ENCODE data around the gene PNMA6E. TPM values are rescaled to one million over a fixed set of nuclear protein-coding genes. Genes with fewer than 3 reads are reported as not detected.
A peak's percentile ranks its signal among the peaks of the same experiment; 100 is the strongest.

PNMA6E gene
- total and polyA plus RNA-seq, 9 of the 15 experiments (the other 6 are each of a cell fraction or from before 2014, with no cell fraction given), result 0.03 TPM; not detected in 8

DNA sequence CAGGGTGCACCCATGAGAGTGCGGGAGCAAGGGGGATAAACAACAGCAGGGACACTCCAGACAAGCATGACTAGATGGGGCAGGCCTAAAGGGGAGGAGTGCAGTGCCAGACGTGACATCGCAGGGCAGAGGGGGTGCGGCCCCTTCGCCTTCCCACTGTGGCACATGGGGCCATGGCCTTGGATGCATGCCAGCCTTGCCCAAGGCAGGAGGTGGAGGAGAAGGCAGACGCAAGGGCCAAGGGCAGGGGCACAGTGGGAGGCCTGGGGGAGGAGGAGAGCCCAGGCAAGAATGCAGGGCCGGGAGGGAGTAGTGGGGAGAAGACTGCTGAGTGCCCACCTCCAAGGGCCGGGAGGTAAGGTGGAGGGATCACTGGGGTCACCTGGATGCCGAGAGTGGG lies 21.6 kb downstream of the PNMA6E start (continued):
- TF ChIP-seq ZNF512 (tag; IDR thresholded peaks at IDR 0.05) (no peak), CHD1 (IDR thresholded peaks at IDR 0.05; ENCODE audit: low read length) (no peak), TEAD2 (tag; IDR thresholded peaks at IDR 0.05) (no peak), ZFX (CRISPR knock-in tag; IDR thresholded peaks at IDR 0.05) (no peak), POLR2H (tag; IDR thresholded peaks at IDR 0.05; ENCODE audit: low read depth) (no peak), TCF3 (CRISPR knock-in tag; IDR thresholded peaks at IDR 0.05) (no peak)
- TF ChIP-seq, protein P1, sequence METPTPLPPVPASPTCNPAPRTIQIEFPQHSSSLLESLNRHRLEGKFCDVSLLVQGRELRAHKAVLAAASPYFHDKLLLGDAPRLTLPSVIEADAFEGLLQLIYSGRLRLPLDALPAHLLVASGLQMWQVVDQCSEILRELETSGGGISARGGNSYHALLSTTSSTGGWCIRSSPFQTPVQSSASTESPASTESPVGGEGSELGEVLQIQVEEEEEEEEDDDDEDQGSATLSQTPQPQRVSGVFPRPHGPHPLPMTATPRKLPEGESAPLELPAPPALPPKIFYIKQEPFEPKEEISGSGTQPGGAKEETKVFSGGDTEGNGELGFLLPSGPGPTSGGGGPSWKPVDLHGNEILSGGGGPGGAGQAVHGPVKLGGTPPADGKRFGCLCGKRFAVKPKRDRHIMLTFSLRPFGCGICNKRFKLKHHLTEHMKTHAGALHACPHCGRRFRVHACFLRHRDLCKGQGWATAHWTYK (CRISPR knock-in tag; IDR thresholded peaks at IDR 0.05), result no peak

DNA sequence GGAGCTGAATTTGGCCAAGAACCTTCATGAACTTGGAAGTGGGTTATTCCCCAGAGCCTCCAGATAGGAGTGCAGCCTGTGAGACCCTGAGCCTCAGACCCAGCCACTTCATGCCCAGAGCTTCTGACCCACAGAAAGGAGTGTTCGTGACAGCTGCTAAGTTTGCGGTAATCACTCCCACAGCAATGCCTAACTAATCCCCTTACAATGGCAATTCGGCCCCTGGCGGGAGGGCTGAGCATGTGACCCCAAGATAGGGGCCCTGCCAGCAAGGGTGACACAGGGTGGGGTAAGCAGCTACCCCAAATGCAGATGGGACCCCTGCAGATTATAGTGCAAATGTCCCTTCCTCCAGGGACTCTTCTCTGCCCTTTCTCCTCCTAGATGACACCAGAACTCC lies 22.5 kb downstream of the PNMA6E start:
- ChIA-PET POLR2A (no interaction called here), CTCF (ENCODE audit: low intra/inter-chr PET ratio) (no interaction called here)
- intact Hi-C loops (cut with micrococcal nuclease), result no loop called here
- Histone ChIP-seq H3K4me1 (replicated peaks in 1 of 2; ENCODE audit: control insufficient read depth in 2 of 2, insufficient read depth in 2 of 2, low read length in 2 of 2) (peaks cover 33% of the 10 kb centered on the region in 2 experiments), H3K79me2 (ENCODE audit: control insufficient read depth, insufficient read depth, low read length) (no peaks in the 10 kb centered on the region), H3K4me3 (no peak overlapping the region), H3K9me3 (replicated peaks; ENCODE audit: control insufficient read depth, insufficient read depth, low read depth, low read length) (peaks cover 6% of the 10 kb centered on the region; the same call in 1 of the 2 replicates), H3K27me3 (ENCODE audit: control insufficient read depth in 2 of 2, insufficient read depth in 2 of 2, low read length in 2 of 2) (no peaks in the 10 kb centered on the region; a peak in 1 of 5 replicates), H3K36me3 (ENCODE audit: control insufficient read depth, insufficient read depth, low read length) (no peaks in the 10 kb centered on the region), H3K27ac (ENCODE audit: extremely low read depth, low read depth, low read length) (no peak overlapping the region), H3K4me2 (ENCODE audit: insufficient read depth, low read length) (no peak overlapping the region), H2AFZ (ENCODE audit: low read depth, low read length) (no peak overlapping the region), H3K9me1 (ENCODE audit: control insufficient read depth, insufficient read depth, low read length) (no peaks in the 10 kb centered on the region), H3K9ac (ENCODE audit: insufficient read depth in 1 of 2, low read depth in 2 of 2, low read length in 2 of 2) (no peak overlapping the region), H4K20me1 (replicated peaks; ENCODE audit: control insufficient read depth, insufficient read depth, low read length) (no peaks in the 10 kb centered on the region)
- BruUV-seq (replicated peaks), result no TSS peak
- no peak for TF ChIP-seq SAFB2 (IDR thresholded peaks at IDR 0.05; ENCODE audit: borderline replicate concordance, low read depth, low read length, severe bottlenecking)
- TF ChIP-seq SMARCB1 (IDR thresholded peaks at IDR 0.05; ENCODE audit: insufficient read length, low read depth), result no peak
- peak; percentile 17 for TF ChIP-seq MEIS2 (IDR thresholded peaks at IDR 0.05; ENCODE audit: partially characterized antibody)
- TF ChIP-seq, protein P2, sequence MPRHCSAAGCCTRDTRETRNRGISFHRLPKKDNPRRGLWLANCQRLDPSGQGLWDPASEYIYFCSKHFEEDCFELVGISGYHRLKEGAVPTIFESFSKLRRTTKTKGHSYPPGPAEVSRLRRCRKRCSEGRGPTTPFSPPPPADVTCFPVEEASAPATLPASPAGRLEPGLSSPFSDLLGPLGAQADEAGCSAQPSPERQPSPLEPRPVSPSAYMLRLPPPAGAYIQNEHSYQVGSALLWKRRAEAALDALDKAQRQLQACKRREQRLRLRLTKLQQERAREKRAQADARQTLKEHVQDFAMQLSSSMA (CRISPR knock-in tag; IDR thresholded peaks at IDR 0.05), result no peak
- in situ Hi-C loops (cut with MboI), result no loop called here
- ATAC-seq, result no peak
- no peak for DNase-seq (ENCODE audit: extremely low read depth in 1 of 4, low spot score in 3 of 4)
- no peak for FAIRE-seq
- WGBS (ENCODE audit: insufficient coverage, low coverage, missing lambda C conversion rate), result 54% methylated on average over 4 of the region's 4 CpGs

All from K562 (cell line).